GM12801 (cell line): ENCODE measurements around the gene ZNF507.

Experiments used
- CTCF ChIP-seq: IDR thresholded peaks from one replicate; pipeline ENCODE4 v1.5.1; 2011; ENCODE audit warnings: control low read depth; ENCODE audit not compliant: insufficient read length; ENCODE audit errors: extremely low read depth

The ZNF507 gene

GRCh38 chr19:32421589-32422361, 76.4 kb downstream of the ZNF507 start:
- no peak for TF ChIP-seq CTCF

GRCh38 chr19:32422435-32422834, 77.0 kb downstream of the ZNF507 start:
- TF ChIP-seq CTCF, result no peak

DNA sequence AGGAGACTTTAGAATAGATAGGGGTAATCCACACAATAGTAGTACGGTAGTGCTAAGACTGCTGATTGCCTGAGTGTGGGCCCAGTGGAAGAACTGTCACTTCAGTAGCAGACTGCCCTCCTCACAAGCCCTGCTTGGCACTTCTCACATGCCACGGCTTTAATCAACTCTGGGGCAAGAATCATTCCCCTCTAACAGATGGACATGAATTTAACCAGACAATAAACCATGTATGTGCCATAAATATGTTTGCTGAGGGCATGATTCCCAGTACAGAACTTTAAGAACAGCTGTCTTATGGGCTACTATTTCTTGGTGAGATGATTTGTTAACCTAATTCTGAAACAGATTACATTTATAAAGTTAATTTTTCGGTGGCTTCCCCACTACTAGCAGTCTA, 82.1 kb downstream of the ZNF507 start:
- TF ChIP-seq CTCF, result no peak

DNA sequence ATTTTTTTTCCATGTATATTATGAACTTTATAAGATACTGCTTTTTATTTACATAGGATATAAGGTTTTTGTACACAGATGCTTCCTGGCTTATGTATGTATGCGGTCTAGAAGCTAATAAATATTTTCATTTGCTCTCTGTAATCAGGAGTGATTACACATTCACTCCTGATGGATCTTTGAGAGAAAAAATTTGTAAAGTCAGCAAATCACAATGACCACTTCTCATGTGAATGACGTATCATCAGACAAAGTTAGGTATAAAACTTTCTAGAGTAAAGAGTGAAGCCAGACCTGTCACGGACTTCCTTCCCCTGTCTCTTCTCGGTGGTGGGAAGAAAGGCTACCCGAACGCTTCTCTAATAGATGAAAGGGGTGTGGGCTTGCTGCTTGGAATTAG, 91.3 kb downstream of the ZNF507 start:
- no peak for TF ChIP-seq CTCF

DNA sequence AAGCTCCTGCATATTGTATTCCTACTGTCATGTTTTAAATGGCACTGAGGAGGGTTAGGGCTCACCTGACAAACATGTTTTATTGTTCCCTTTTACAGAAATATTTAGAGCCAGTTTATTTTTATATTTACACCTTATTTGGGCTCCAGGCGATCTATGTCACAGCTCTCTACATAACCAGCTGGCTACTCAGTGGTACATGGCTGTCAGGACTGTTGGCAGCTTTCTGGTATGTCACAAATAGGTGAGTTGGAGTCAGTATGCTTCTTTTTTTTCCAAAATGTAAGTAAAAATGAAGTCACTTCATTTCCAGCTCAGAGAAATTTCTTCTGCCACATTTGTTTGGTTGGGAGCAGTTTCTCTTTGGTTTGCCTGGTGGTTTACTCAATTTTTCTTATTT, 91.7 kb downstream of the ZNF507 start:
- no peak for TF ChIP-seq CTCF
